BLaER1 treated with 17β-estradiol and CSF1 and Interleukin-3, amounts not matched to agents 10 nM and 100 nM (cell line): ENCODE results near the gene MXD1.

Experiments used
- H3K27ac ChIP-seq, 11 experiments: shearing (Covaris generic); formaldehyde crosslinking; 2 replicates each; pipeline ENCODE4 v1.8.1; 2022
- H3K27me3 ChIP-seq, 11 experiments: shearing (Covaris generic); formaldehyde crosslinking; 2 replicates each; pipeline ENCODE4 v1.8.1; 2022
- H3K36me3 ChIP-seq, 11 experiments: shearing (Covaris generic); formaldehyde crosslinking; 2 replicates each; pipeline ENCODE4 v1.8.1; 2022
- H3K4me1 ChIP-seq, 10 experiments: shearing (Covaris generic); formaldehyde crosslinking; 2 replicates each; pipeline ENCODE4 v1.8.1; 2022
- H3K4me2 ChIP-seq, 11 experiments: shearing (Covaris generic); formaldehyde crosslinking; 2 replicates each; pipeline ENCODE4 v1.8.1; 2022
- H3K4me3 ChIP-seq, 10 experiments: shearing (Covaris generic); formaldehyde crosslinking; 2 replicates each; pipeline ENCODE4 v1.8.1; 2022
- H3K9ac ChIP-seq, 11 experiments: shearing (Covaris generic); formaldehyde crosslinking; 2 replicates each; pipeline ENCODE4 v1.8.1; 2022
- H3K9me3 ChIP-seq, 11 experiments: shearing (Covaris generic); formaldehyde crosslinking; replicated peaks in 1 of 11; 2 replicates each; pipeline ENCODE4 v1.8.1; 2022
- H4K20me1 ChIP-seq, 11 experiments: shearing (Covaris generic); formaldehyde crosslinking; 2 replicates each; pipeline ENCODE4 v1.8.1; 2022
- Cebpa-rat ChIP-seq, 11 experiments: shearing (Covaris generic); IDR thresholded peaks; 2 replicates each; pipeline ENCODE4 v1.8.1; 2022

MXD1 gene

DNA sequence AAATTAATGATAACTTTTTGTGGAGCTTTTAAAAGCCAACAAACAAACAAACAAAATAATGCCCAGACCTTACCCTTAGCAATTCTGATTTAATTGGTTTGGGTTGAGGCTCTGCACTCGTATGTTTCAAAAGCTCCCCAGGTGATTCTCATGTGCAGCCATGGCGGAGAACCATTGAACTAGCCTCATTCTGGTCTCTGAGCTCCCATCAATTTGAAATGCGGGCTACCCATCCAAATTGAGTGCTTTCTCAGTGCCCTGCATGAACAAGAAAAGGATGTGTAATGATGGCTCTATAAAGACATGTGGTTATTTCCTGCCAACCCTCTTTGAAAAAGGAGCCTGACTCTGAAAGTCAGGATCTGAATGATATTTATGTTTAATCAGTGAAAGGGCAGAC, 8.2 kb downstream of the MXD1 start:
- Histone ChIP-seq H3K27ac (peak overlapping the region in 1 of 11 experiments; percentile 1; a peak in 1 of 22 replicates), H3K36me3 (peaks cover 0 to 100% (median 14%) of the 10 kb centered on the region in 11 experiments; a peak in 13 of 22 replicates), H4K20me1 (peaks cover 0 to 100% (median 0%) of the 10 kb centered on the region in 11 experiments; a peak in 6 of 22 replicates), H3K9me3 (no peaks in the 10 kb centered on the region), H3K27me3 (0 out of 22 replicates have a peak, but pooled peaks cover 0 to under 1% (median 0%) of the 10 kb centered on the region in 11 experiments), H3K4me1 (peaks cover 0 to 100% (median 3%) of the 10 kb centered on the region in 10 experiments; a peak in 10 of 20 replicates), H3K4me3 (peak overlapping the region in 2 of 10 experiments; percentile 11; a peak in 2 of 20 replicates), H3K9ac (peak overlapping the region in 2 of 11 experiments; percentile 14 to 96; a peak in 1 of 22 replicates), H3K4me2 (peak overlapping the region in 3 of 11 experiments; percentile 40 to 95 (median 93); a peak in 5 of 22 replicates)
- no peak for TF ChIP-seq Cebpa-rat (IDR thresholded peaks at IDR 0.05)

- Histone ChIP-seq H3K4me3 (0 out of 20 replicates have a peak overlapping the region, but pooled peaks of 1 of the 10 experiments have one; percentile 5), H3K9me3 (no peaks in the 10 kb centered on the region), H3K36me3 (peaks cover 0 to 100% (median 4%) of the 10 kb centered on the region in 11 experiments; a peak in 13 of 22 replicates), H3K4me2 (peak overlapping the region in 4 of 11 experiments; percentile 19 to 93 (median 68); a peak in 7 of 22 replicates), H3K4me1 (peaks cover 0 to 100% (median 5%) of the 10 kb centered on the region in 10 experiments; a peak in 13 of 20 replicates), H3K27ac (peak overlapping the region in 4 of 11 experiments; percentile 2 to 78 (median 25); a peak in 4 of 22 replicates), H4K20me1 (peaks cover 0 to 100% (median 0%) of the 10 kb centered on the region in 11 experiments; a peak in 6 of 22 replicates), H3K9ac (peak overlapping the region in 2 of 11 experiments; percentile 2 to 55; a peak in 1 of 22 replicates), H3K27me3 (no peaks in the 10 kb centered on the region)
- TF ChIP-seq Cebpa-rat (IDR thresholded peaks at IDR 0.05), result peak in 1 of 11 experiments; percentile 51; a peak in 1 of 22 replicates
Measured at GRCh38 chr2:69926849-69927515, 12.1 kb downstream of the MXD1 start.

DNA sequence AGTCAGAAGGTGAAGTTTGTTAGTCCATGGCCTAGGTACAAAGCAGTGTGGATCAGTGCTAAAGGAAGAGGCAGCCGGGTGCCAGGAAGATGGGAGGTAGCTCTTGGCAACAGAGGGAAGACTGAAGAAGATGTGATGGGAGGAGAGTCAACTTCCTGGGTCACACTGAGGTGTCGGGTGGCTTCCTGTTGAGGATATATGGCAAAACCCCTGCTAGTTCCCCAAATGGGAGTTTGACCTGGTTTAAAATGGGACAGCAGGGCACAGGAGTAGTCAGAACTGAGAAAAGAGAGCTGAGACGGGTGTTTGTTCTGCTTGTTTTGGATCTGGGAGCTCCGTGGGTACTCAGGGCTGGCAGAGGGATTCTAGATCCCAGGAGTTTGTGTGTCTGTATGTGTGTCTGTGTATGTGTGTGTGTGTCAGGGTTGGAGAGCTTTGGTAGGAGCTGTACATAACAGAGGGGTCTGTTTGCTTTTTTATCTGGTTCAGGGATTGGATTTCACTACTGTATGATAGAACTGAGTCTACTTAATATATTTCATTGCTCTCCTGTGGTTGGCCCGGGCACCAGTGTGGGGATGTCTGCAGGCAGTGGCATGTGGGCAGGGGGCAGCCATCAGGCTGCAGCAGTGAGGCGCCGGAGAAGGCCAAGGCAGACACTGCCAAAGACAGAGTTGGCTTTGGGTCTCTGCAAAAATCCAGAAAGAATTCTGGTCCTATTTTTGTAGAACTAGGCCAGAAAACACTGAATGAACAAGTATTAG, 17.1 kb downstream of the MXD1 start:
- TF ChIP-seq Cebpa-rat (IDR thresholded peaks at IDR 0.05), result no peak
- Histone ChIP-seq H3K27ac (peak overlapping the region in 6 of 11 experiments; percentile 9 to 78 (median 51); a peak in 9 of 22 replicates), H3K27me3 (no peaks in the 10 kb centered on the region), H3K4me3 (no peak overlapping the region), H3K4me1 (peaks cover 9 to 100% (median 33%) of the 10 kb centered on the region in 10 experiments), H3K9ac (peak overlapping the region in 3 of 11 experiments; percentile 24 to 66 (median 50); a peak in 5 of 22 replicates), H4K20me1 (peaks cover 0 to 100% (median 0%) of the 10 kb centered on the region in 11 experiments; a peak in 6 of 22 replicates), H3K4me2 (peak overlapping the region in 8 of 11 experiments; percentile 2 to 93 (median 78); a peak in 12 of 22 replicates), H3K9me3 (no peaks in the 10 kb centered on the region), H3K36me3 (peaks cover 4 to 100% (median 21%) of the 10 kb centered on the region in 11 experiments; a peak in 17 of 22 replicates)

DNA sequence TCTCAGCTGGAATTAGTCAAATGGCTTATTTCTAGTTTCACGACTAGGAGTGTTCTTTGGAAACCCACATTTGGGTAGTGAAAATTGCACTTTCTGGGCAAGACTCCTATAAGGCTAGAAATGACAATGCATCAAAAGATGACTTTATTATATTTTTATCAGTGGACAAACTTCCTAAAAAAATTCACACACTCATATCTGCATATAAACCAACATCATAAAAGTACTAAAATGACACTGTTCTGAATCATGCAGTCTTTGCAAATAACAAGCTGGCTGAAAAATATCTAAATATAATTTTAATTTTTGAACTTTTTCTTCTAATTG, 17.6 kb downstream of the MXD1 start:
- H3K36me3 ChIP-seq, result peaks cover 4 to 100% (median 27%) of the 10 kb centered on the region in 11 experiments; a peak in 17 of 22 replicates

DNA sequence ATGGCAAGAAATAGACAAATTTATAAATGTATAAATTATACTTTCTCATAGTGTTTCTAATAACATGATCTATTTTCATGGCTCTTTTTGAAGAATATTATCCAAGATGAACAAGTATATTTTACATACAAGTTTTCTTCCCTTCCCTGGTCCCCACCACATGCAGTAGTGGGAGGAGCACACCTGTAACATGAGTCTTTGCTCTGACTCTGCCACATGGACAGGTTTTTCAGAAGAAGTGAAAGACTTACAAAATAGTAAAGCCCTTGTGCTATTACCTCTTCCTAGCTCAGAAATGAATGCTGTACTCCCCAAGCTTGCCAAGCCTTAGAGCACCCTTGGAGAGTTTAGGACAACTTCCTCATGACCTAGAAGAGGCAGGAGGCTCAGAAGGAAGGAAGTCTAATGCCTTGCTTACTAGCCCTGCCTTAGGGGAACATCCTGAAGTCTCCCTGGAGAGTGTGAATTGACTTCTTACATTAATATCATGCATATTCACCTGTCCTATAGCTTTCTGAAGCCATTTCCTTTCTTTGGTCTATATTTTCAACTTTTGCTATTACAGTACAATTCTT, 18.4 kb downstream of the MXD1 start:
- Histone ChIP-seq H3K9ac (peak overlapping the region in 5 of 11 experiments; percentile 16 to 67 (median 51); a peak in 6 of 22 replicates), H3K27me3 (no peaks in the 10 kb centered on the region), H3K4me1 (peaks cover 9 to 100% (median 34%) of the 10 kb centered on the region in 10 experiments), H4K20me1 (peaks cover 0 to 100% (median 0%) of the 10 kb centered on the region in 11 experiments; a peak in 6 of 22 replicates), H3K4me3 (peak overlapping the region in 1 of 10 experiments; percentile 31; a peak in 2 of 20 replicates), H3K4me2 (peak overlapping the region; percentile 8 to 93 (median 78); a peak in 18 of 22 replicates), H3K27ac (peak overlapping the region in 7 of 11 experiments; percentile 19 to 78 (median 61); a peak in 12 of 22 replicates), H3K9me3 (no peaks in the 10 kb centered on the region), H3K36me3 (peaks cover 10 to 100% (median 35%) of the 10 kb centered on the region in 11 experiments; a peak in 20 of 22 replicates)
- no peak for TF ChIP-seq Cebpa-rat (IDR thresholded peaks at IDR 0.05)

More for the DNA sequence above, 17.6 kb downstream of the MXD1 start:
- H3K4me1 ChIP-seq, result peaks cover 9 to 100% (median 34%) of the 10 kb centered on the region in 10 experiments
- H3K27me3 ChIP-seq, result no peaks in the 10 kb centered on the region
- peak overlapping the region in 5 of 11 experiments; percentile 9 to 78 (median 61); a peak in 6 of 22 replicates for H3K27ac ChIP-seq
- H3K4me2 ChIP-seq, result peak overlapping the region in 5 of 11 experiments; percentile 75 to 93 (median 83); a peak in 9 of 22 replicates
- peaks cover 0 to 100% (median 0%) of the 10 kb centered on the region in 11 experiments; a peak in 6 of 22 replicates for H4K20me1 ChIP-seq
- TF ChIP-seq Cebpa-rat (IDR thresholded peaks at IDR 0.05), result no peak
- no peaks in the 10 kb centered on the region for H3K9me3 ChIP-seq
- no peak overlapping the region for H3K4me3 ChIP-seq
- H3K9ac ChIP-seq, result peak overlapping the region in 3 of 11 experiments; percentile 24 to 66 (median 65); a peak in 5 of 22 replicates

DNA sequence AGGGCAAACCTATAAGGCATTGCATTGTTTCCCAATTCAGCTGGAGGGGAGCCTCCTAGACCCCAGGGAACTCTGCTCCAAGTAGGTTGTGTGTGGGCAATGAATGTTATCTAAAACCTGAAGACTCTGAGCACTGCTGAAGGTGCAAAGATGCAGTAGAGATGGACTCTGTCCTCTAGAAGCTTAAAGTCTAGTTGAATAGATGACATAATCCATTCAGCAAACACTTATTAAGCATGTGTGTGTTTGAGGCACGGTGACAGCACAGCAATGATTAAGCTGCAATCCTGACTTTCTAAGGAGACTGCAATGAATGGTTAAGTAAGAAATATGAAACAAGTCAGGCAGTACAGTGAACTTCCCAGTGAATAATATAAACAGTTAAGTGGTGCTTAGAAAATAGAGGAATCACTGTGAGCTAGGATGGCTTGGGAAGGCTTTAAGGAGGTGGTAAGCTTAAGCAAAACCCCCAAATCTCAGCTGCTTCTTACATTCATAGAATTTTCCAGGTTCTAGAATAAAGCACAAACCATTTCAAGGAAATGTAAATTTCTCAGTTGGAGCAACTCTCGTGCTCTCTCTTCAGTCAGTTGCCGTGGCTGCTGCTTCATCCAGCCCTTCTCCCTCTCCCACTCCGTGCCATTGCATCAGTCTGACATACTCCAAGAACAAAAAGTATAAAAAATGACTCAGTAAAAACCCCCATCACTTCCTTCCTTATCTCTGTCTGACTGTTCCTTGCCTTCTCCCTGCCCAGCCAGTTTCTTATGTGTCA, 19.1 kb downstream of the MXD1 start:
- H3K4me1 ChIP-seq, result peaks cover 9 to 100% (median 34%) of the 10 kb centered on the region in 10 experiments
- H3K4me3 ChIP-seq, result peak overlapping the region in 2 of 10 experiments; percentile 12 to 31; a peak in 2 of 20 replicates
- peaks cover 16 to 100% (median 39%) of the 10 kb centered on the region in 11 experiments; a peak in 20 of 22 replicates for H3K36me3 ChIP-seq
- no peaks in the 10 kb centered on the region for H3K9me3 ChIP-seq
- H4K20me1 ChIP-seq, result peaks cover 0 to 100% (median 0%) of the 10 kb centered on the region in 11 experiments; a peak in 6 of 22 replicates
- no peak for TF ChIP-seq Cebpa-rat (IDR thresholded peaks at IDR 0.05)
- H3K4me2 ChIP-seq, result peak overlapping the region; percentile 8 to 93 (median 78); a peak in 18 of 22 replicates
- peak overlapping the region in 7 of 11 experiments; percentile 19 to 78 (median 61); a peak in 14 of 22 replicates for H3K27ac ChIP-seq
- H3K9ac ChIP-seq, result peak overlapping the region in 6 of 11 experiments; percentile 16 to 67 (median 48); a peak in 9 of 22 replicates
- H3K27me3 ChIP-seq, result no peaks in the 10 kb centered on the region

DNA sequence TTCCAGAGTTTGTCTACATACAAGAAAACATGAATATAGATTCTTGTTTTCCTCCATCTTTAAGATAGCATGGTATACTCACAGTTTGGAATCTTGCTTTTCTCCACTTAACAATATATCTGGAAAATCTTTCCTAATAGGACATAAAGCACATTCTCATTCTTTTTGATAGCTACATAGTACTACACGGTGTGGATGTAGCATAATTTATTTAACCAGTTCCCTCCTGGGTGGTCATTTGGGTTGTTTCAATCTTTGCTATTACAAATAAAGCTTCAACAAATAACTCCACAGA, 19.7 kb downstream of the MXD1 start:
- no peaks in the 10 kb centered on the region for H3K27me3 ChIP-seq
- H3K4me2 ChIP-seq, result peak overlapping the region in 8 of 11 experiments; percentile 41 to 93 (median 81); a peak in 16 of 22 replicates
- no peak overlapping the region for H3K4me3 ChIP-seq
- H3K9me3 ChIP-seq, result no peaks in the 10 kb centered on the region
- H3K4me1 ChIP-seq, result peaks cover 9 to 100% (median 34%) of the 10 kb centered on the region in 10 experiments
- H3K27ac ChIP-seq, result peak overlapping the region in 5 of 11 experiments; percentile 49 to 78 (median 75); a peak in 9 of 22 replicates
- TF ChIP-seq Cebpa-rat (IDR thresholded peaks at IDR 0.05), result no peak
- H3K36me3 ChIP-seq, result peaks cover 18 to 100% (median 43%) of the 10 kb centered on the region in 11 experiments; a peak in 20 of 22 replicates
- peaks cover 0 to 100% (median 0%) of the 10 kb centered on the region in 11 experiments; a peak in 6 of 22 replicates for H4K20me1 ChIP-seq
- peak overlapping the region in 3 of 11 experiments; percentile 16 to 67 (median 65); a peak in 2 of 22 replicates for H3K9ac ChIP-seq
